HG03064 (cell line): ENCODE measurements around the gene ATRX.
"Not testable (repeated sequence)": the region's sequence is repeated elsewhere in the genome, so short reads cannot be mapped to it uniquely, and the experiment has no call there.

Experiments used
- ATAC-seq: cut with Tn5 transposase; IDR thresholded peaks from one replicate; pipeline ENCODE4 v1.9.1; 2021; ENCODE audit warnings: low read depth; ENCODE audit not compliant: unreplicated experiment

ATRX gene

GRCh38 chrX:77622672-77623071, 163.3 kb downstream of the ATRX start:
- ATAC-seq: no peak

- no peak for ATAC-seq
Measured at GRCh38 chrX:77622233-77622632, 163.8 kb downstream of the ATRX start.

- not testable (repeated sequence) for ATAC-seq
Measured at GRCh38 chrX:77621453-77621852, 164.6 kb downstream of the ATRX start.

- no peak for ATAC-seq
Measured at GRCh38 chrX:77617206-77617605, 168.8 kb downstream of the ATRX start.

GRCh38 chrX:77603635-77604336, 182.2 kb downstream of the ATRX start:
- ATAC-seq: no peak

GRCh38 chrX:77597511-77597910, 188.5 kb downstream of the ATRX start:
- ATAC-seq: no peak

- ATAC-seq: no peak
Measured at GRCh38 chrX:77597090-77597489, 188.9 kb downstream of the ATRX start.

GRCh38 chrX:77595848-77596247, 190.2 kb downstream of the ATRX start:
- ATAC-seq: no peak

GRCh38 chrX:77572322-77572721, 213.7 kb downstream of the ATRX start:
- no peak for ATAC-seq

GRCh38 chrX:77565278-77565677, 220.7 kb downstream of the ATRX start:
- no peak for ATAC-seq

GRCh38 chrX:77564823-77565222, 221.2 kb downstream of the ATRX start:
- no peak for ATAC-seq

- no peak for ATAC-seq
Measured at GRCh38 chrX:77561372-77561771, 224.6 kb downstream of the ATRX start.

GRCh38 chrX:77556276-77556675, 229.7 kb downstream of the ATRX start:
- no peak for ATAC-seq

- ATAC-seq: no peak
Measured at GRCh38 chrX:77548751-77549150, 237.3 kb downstream of the ATRX start.

GRCh38 chrX:77539778-77540177, 246.2 kb downstream of the ATRX start:
- ATAC-seq: not testable (repeated sequence)

GRCh38 chrX:77531261-77531660, 254.8 kb downstream of the ATRX start:
- not testable (repeated sequence) for ATAC-seq

GRCh38 chrX:77528034-77528433, 258.0 kb downstream of the ATRX start:
- ATAC-seq: no peak

GRCh38 chrX:77527233-77528001, 258.6 kb downstream of the ATRX start:
- ATAC-seq: no peak

GRCh38 chrX:77519765-77520164, 266.3 kb downstream of the ATRX start:
- no peak for ATAC-seq

- ATAC-seq: no peak
Measured at GRCh38 chrX:77514177-77514576, 271.8 kb downstream of the ATRX start.

- ATAC-seq: no peak
Measured at GRCh38 chrX:77510007-77510406, 276.0 kb downstream of the ATRX start.

GRCh38 chrX:77505227-77505626, 280.8 kb downstream of the ATRX start:
- ATAC-seq: no peak
